SK-N-SH treated with all-trans-retinoic acid at 6 μM for 48 hours (cell line): ENCODE measurements around the gene ZNF333.

Experiments used
- PPARA ChIP-seq: fragments of 250-450 bp; sonication (Bioruptor Pico); IDR thresholded peaks from 2 replicates; pipeline ENCODE4 v1.5.0; 2020; ENCODE audit warnings: mild to moderate bottlenecking, borderline replicate concordance
- TCF4 ChIP-seq: fragments of 250-450 bp; sonication (Bioruptor Pico); IDR thresholded peaks from 2 replicates; pipeline ENCODE4 v1.8.0; 2021; ENCODE audit warnings: mild to moderate bottlenecking, moderate library complexity, borderline replicate concordance
- ZFP3 ChIP-seq: fragments of 250-450 bp; sonication (Bioruptor Pico); IDR thresholded peaks from 2 replicates; pipeline ENCODE4 v1.5.0; 2020; ENCODE audit warnings: mild to moderate bottlenecking, moderate library complexity

- TF ChIP-seq PPARA (no peak), ZFP3 (CRISPR knock-in tag) (no peak), TCF4 (CRISPR knock-in tag) (no peak)
Measured at GRCh38 chr19:14699641-14700040, 9.8 kb downstream of the ZNF333 start.
